22Rv1 (cell line): Measurements from ENCODE around the gene HAS3.

Source experiments
- CTCF ChIP-seq: fragments of 450-650 bp; IDR thresholded peaks from 2 replicates; pipeline ENCODE4 v1.5.1; 2017; ENCODE audit warnings: mild to moderate bottlenecking
- ZFX ChIP-seq: fragments of 450-650 bp; IDR thresholded peaks from 2 replicates; pipeline ENCODE4 v1.6.1; 2017; ENCODE audit warnings: antibody characterized with exemption, borderline replicate concordance

- no peak for TF ChIP-seq CTCF
- no peak for TF ChIP-seq ZFX
These were observed 32.2 kb upstream of the HAS3 start for GRCh38 chr16:69073181-69073702.
